ENCODE results near the gene GDF15.
A peak's percentile ranks its signal among the peaks of the same experiment; 100 is the strongest.

GDF15 gene

GRCh38 chr19:18421371-18421959, 35.5 kb downstream of the GDF15 start (continued):
- TF ChIP-seq, protein P1, sequence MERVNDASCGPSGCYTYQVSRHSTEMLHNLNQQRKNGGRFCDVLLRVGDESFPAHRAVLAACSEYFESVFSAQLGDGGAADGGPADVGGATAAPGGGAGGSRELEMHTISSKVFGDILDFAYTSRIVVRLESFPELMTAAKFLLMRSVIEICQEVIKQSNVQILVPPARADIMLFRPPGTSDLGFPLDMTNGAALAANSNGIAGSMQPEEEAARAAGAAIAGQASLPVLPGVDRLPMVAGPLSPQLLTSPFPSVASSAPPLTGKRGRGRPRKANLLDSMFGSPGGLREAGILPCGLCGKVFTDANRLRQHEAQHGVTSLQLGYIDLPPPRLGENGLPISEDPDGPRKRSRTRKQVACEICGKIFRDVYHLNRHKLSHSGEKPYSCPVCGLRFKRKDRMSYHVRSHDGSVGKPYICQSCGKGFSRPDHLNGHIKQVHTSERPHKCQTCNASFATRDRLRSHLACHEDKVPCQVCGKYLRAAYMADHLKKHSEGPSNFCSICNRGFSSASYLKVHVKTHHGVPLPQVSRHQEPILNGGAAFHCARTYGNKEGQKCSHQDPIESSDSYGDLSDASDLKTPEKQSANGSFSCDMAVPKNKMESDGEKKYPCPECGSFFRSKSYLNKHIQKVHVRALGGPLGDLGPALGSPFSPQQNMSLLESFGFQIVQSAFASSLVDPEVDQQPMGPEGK (tag by site-specific recombination; IDR thresholded peaks at IDR 0.05): peak; percentile 12; the same call in 1 of the 2 replicates
- TF ChIP-seq SP7 (tag by site-specific recombination; IDR thresholded peaks at IDR 0.05) (0 out of 2 replicates have a peak, but pooled peaks have one; percentile 27), ZNF138 (tag by site-specific recombination; IDR thresholded peaks at IDR 0.05; ENCODE audit: borderline replicate concordance) (no peak), ZNF335 (tag by site-specific recombination; conservative IDR thresholded peaks at IDR 0.05) (peak; percentile 34; the same call in 1 of the 2 replicates), GLIS1 (tag by site-specific recombination; IDR thresholded peaks at IDR 0.05) (peak; percentile 73), ZNF600 (tag by site-specific recombination; IDR thresholded peaks at IDR 0.05) (peak; percentile 51; the same call in 1 of the 2 replicates)
- TF ChIP-seq, protein P2, sequence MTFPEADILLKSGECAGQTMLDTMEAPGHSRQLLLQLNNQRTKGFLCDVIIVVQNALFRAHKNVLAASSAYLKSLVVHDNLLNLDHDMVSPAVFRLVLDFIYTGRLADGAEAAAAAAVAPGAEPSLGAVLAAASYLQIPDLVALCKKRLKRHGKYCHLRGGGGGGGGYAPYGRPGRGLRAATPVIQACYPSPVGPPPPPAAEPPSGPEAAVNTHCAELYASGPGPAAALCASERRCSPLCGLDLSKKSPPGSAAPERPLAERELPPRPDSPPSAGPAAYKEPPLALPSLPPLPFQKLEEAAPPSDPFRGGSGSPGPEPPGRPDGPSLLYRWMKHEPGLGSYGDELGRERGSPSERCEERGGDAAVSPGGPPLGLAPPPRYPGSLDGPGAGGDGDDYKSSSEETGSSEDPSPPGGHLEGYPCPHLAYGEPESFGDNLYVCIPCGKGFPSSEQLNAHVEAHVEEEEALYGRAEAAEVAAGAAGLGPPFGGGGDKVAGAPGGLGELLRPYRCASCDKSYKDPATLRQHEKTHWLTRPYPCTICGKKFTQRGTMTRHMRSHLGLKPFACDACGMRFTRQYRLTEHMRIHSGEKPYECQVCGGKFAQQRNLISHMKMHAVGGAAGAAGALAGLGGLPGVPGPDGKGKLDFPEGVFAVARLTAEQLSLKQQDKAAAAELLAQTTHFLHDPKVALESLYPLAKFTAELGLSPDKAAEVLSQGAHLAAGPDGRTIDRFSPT (tag by site-specific recombination; IDR thresholded peaks at IDR 0.05): 0 out of 2 replicates have a peak, but pooled peaks have one; percentile 15

DNA sequence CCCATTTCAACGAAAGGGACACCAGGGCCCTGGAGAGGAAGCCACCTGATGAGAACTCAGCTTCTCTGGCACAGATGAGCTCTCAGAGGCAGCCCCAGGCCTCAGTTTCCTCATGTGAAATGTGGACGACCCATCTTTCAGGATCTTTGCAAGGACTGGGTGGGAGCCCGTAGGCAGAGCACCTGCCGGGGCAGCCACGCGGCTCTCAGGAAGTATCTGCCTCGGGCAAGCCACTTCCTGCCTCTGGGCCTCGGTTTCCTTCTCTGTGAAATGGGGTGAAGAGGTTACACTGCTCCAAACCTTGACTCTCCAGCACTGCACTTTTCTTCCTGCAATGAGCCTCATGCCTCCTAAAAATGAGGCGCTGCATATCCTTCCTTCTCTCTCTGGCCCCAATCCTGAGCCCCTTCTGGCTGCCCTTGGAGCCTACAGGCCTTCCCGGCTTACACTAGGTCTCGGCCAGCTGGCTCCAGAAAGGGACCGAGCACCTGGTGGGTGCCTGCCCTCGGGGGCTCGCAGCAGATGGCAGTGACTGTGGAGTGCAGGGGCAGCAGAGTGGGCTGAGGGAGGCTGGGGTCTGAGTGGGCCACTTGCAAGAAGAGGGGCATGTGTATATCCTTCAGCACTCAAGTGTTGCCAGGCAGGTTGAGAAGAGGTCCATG, 36.7 kb downstream of the GDF15 start:
- H3K9me3 ChIP-seq (ENCODE audit: control insufficient read depth, insufficient read depth, low read depth, low read length): no peaks in the 10 kb centered on the region
- no peak overlapping the region for H3K4me3 ChIP-seq (ENCODE audit: low read depth, low read length)
- no peak overlapping the region for H3K27ac ChIP-seq (ENCODE audit: extremely low read depth, low read depth, low read length)
- H3K4me1 ChIP-seq (ENCODE audit: control insufficient read depth, insufficient read depth, low read length): peaks cover 4% of the 10 kb centered on the region; the same call in 1 of the 2 replicates
- POLR2A ChIA-PET: no interaction called here
- no peak for TF ChIP-seq KLF8 (tag by site-specific recombination; IDR thresholded peaks at IDR 0.05)
- TF ChIP-seq, protein P3, sequence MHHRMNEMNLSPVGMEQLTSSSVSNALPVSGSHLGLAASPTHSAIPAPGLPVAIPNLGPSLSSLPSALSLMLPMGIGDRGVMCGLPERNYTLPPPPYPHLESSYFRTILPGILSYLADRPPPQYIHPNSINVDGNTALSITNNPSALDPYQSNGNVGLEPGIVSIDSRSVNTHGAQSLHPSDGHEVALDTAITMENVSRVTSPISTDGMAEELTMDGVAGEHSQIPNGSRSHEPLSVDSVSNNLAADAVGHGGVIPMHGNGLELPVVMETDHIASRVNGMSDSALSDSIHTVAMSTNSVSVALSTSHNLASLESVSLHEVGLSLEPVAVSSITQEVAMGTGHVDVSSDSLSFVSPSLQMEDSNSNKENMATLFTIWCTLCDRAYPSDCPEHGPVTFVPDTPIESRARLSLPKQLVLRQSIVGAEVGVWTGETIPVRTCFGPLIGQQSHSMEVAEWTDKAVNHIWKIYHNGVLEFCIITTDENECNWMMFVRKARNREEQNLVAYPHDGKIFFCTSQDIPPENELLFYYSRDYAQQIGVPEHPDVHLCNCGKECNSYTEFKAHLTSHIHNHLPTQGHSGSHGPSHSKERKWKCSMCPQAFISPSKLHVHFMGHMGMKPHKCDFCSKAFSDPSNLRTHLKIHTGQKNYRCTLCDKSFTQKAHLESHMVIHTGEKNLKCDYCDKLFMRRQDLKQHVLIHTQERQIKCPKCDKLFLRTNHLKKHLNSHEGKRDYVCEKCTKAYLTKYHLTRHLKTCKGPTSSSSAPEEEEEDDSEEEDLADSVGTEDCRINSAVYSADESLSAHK (tag by site-specific recombination; IDR thresholded peaks at IDR 0.05): 0 out of 2 replicates have a peak, but pooled peaks have one; percentile 19
- CTCF ChIA-PET: interaction anchor here (0.6 to 2.2 kb wide), 5 partner anchors 13 to 152 kb away, joined by 3 to 10 read pairs (median 3); no protein-coding TSS in a partner anchor
- no peaks in the 10 kb centered on the region for H3K36me3 ChIP-seq (ENCODE audit: control insufficient read depth in 2 of 2, insufficient read depth in 1 of 2, low read length in 2 of 2)

DNA sequence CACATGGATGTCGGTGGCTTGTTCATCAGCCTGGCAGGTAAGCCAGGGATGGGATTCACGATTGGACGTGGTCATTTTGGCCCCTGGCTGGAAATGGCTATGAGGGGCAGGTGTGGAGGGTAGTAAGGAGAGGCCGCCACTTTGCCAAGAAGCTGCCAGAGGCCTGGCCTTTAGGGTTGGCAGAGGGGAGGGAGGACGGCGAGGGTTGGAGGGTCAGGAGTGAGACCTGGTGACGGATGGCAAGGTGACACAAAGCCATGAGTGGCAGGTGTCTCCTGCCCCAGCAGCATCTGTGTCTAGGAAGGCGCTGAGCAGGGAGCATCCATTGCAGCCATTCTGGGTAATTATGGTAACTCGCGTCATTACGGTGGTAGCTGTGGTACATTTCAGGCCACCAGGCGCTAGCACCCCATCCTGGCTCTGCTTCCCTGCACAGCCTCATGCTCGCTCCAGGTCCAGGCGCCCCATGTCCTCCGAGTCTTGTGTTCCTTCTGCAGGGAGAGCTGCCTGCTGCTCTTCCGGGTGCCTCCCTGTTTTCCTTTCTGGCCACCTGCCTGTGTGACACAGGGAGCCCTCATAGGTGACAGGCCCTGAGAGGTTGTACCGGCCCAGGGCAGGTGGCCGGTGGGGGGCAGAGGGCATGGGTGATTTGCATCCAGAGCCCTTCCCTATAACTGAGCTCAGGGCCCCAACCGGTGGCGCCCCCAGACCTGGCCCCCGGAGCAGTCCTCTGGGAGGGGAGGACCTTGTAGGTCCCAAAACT, 37.5 kb downstream of the GDF15 start:
- no peak overlapping the region for H3K27ac ChIP-seq (ENCODE audit: extremely low read depth, low read depth, low read length)
- ChIA-PET POLR2A (interaction anchor here (1.6 kb wide), 1 partner anchor 142 kb away, joined by 5 read pairs; the partner anchor contains the start of gene JUND), CTCF (interaction anchor here (0.6 to 2.2 kb wide), 2 partner anchors 74 to 179 kb away, joined by 3 to 10 read pairs; no protein-coding TSS in a partner anchor)
- H3K36me3 ChIP-seq (ENCODE audit: control insufficient read depth in 2 of 2, insufficient read depth in 1 of 2, low read length in 2 of 2): no peaks in the 10 kb centered on the region
- H3K4me3 ChIP-seq (ENCODE audit: low read depth, low read length): no peak overlapping the region
- H3K4me1 ChIP-seq (ENCODE audit: control insufficient read depth, insufficient read depth, low read length): peaks cover 4% of the 10 kb centered on the region; the same call in 1 of the 2 replicates
- peak; percentile 85 for TF ChIP-seq ZNF341 (tag by site-specific recombination; IDR thresholded peaks at IDR 0.05; ENCODE audit: low read depth)
- TF ChIP-seq ZNF274 (IDR thresholded peaks at IDR 0.05; ENCODE audit: low read length): no peak
- no peak for TF ChIP-seq ZNF274 (tag by site-specific recombination; IDR thresholded peaks at IDR 0.05; ENCODE audit: borderline replicate concordance)
- H3K9me3 ChIP-seq (ENCODE audit: control insufficient read depth, insufficient read depth, low read depth, low read length): no peaks in the 10 kb centered on the region
